GM04503 (cell line): ENCODE results near the gene DAGLA.

Source experiments
- DNase-seq: peaks from one replicate; pipeline ENCODE4 v3.0.0-alpha.2; 2012; ENCODE audit warnings: low read depth

DAGLA gene

GRCh38 chr11:61780581-61781162 lies 100.5 kb downstream of the DAGLA start:
- DNase-seq, result no peak

- DNase-seq, result no peak
Observed at GRCh38 chr11:61781585-61781984, 101.4 kb downstream of the DAGLA start.

GRCh38 chr11:61782299-61782698 lies 102.1 kb downstream of the DAGLA start:
- DNase-seq, result no peak

- DNase-seq, result no peak
Observed at GRCh38 chr11:61782841-61783240, 102.7 kb downstream of the DAGLA start.

- DNase-seq, result no peak
Observed at GRCh38 chr11:61783717-61784505, 103.7 kb downstream of the DAGLA start.

GRCh38 chr11:61784506-61784805 lies 104.3 kb downstream of the DAGLA start:
- no peak for DNase-seq

- DNase-seq, result no peak
Observed at GRCh38 chr11:61785837-61786402, 105.7 kb downstream of the DAGLA start.

- no peak for DNase-seq
Observed at GRCh38 chr11:61787928-61788491, 107.8 kb downstream of the DAGLA start.

GRCh38 chr11:61791737-61792309 lies 111.6 kb downstream of the DAGLA start:
- peak; percentile 53 for DNase-seq

GRCh38 chr11:61792310-61793082 lies 112.3 kb downstream of the DAGLA start, which contains the start of the genes FEN1 and TMEM258:
Gene FEN1, plus strand, starts transcription at chr11:61792911. Its CDS starts 2,451 bp downstream, at chr11:61795362.
Gene TMEM258, minus strand, starts transcription at chr11:61792599. Its CDS starts 41 bp downstream, at chr11:61792558.
- DNase-seq, result peak; percentile 73

GRCh38 chr11:61793083-61793828 lies 113.1 kb downstream of the DAGLA start:
- no peak for DNase-seq

GRCh38 chr11:61793829-61794204 lies 113.6 kb downstream of the DAGLA start:
- DNase-seq, result no peak

GRCh38 chr11:61794579-61794978 lies 114.4 kb downstream of the DAGLA start:
- no peak for DNase-seq

- no peak for DNase-seq
Observed at GRCh38 chr11:61795459-61795858, 115.3 kb downstream of the DAGLA start.

- no peak for DNase-seq
Observed at GRCh38 chr11:61795876-61796526, 115.8 kb downstream of the DAGLA start.
